GM21447 (cell line): ENCODE data around the gene KCTD21.

Experiments used
- ATAC-seq: cut with Tn5 transposase; IDR thresholded peaks from one replicate; pipeline ENCODE4 v1.9.1; 2021; ENCODE audit not compliant: unreplicated experiment

KCTD21 gene

DNA sequence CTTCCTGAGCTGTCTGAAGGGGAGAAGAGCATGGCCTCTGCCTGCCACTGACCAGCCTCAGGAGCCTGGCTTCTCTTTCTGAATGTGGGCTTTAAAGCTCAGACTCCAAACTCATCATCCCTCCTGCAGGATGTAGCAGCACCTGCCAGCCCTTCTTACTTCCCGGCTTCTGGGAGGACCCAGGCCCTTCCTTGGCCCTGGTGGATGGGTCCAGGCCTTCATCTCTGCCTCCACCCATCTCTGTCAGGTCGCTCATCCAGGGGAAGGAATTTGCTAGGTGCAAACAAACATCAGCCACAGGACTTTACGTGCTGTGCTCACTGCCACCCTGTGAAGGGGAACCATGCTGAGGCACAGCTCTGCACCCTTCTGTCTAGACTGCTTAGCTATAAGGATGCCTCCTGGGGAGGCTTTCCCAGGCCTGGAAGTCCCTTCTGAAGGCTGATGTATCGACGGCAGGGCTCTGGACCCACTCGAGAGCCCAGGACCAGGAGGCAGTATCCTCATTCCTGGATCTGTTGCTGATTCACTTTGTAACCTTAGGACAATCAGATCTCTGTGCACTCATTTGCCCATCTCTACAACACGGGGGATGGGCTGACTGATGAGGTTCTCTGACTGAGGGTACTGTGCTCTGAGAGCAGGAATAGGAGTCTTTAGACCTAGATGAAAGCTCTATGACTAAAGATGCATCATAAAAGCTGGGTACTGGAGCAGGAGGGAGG is 31.2 kb upstream of the KCTD21 start:
- ATAC-seq = no peak

GRCh38 chr11:78218707-78219492 is 30.5 kb upstream of the KCTD21 start:
- no peak for ATAC-seq

- ATAC-seq = no peak
Observed at GRCh38 chr11:78217650-78218541, 29.5 kb upstream of the KCTD21 start.

- ATAC-seq = no peak
Observed at GRCh38 chr11:78216571-78217287, 28.3 kb upstream of the KCTD21 start.

DNA sequence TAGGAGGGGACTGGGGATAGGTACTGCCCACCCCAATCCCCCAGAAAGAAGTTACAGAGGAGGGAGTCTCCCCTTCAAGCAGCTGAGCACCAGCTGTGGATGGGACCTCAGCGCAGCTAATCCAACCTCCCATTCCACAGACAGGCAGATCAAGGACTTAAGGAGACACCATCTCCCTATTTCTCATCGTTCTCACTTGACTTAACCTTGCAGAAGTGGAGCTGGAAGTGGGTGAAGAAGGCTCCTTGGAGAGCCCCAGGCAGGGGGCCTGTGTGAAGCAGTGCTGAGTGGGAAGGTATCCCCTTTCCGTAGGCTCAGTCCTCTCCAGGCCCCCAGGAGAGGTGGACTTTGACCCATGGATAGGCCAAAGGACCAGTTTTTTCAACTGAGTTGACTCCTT is 27.6 kb upstream of the KCTD21 start:
- no peak for ATAC-seq

- no peak for ATAC-seq
Observed at GRCh38 chr11:78214331-78215194, 26.1 kb upstream of the KCTD21 start.

GRCh38 chr11:78213526-78214330 is 25.3 kb upstream of the KCTD21 start:
- no peak for ATAC-seq

DNA sequence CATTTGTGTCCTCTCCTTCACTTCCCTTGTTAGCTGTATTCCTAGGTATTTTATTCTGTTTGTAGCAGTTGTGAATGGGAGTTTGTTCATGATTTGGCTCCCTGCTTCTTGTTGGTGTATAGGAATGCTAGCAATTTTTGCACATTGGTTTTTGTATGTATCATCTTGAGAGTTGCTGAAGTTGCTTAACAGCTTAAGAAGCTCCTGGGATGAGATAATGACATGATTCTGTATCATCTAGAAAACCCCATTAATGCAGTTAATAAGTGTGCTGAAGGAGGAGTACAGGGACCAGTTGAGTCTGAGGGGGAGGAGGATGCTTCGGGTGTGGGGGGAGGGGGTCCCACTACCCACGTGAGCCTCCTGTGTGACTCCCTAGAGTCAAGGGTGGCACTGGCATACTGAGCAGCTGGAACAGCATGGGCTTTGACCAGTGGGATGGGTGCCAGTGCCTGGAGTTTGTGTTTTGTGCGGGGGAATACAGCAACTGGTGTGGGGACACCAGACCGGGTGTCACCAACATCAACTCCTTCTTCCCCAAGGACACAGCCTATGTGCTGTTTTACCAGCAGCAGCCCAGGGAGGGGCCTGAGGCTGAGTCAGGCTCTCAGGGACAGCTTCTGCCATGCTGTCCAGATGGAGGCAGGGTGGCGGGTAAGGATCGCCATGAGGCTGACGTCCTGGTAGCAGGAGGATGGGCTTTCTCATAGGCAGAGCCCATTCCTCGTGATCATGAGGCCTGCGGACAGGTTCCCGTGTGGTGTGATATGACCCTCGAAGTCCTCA is 24.4 kb upstream of the KCTD21 start:
- ATAC-seq = no peak

DNA sequence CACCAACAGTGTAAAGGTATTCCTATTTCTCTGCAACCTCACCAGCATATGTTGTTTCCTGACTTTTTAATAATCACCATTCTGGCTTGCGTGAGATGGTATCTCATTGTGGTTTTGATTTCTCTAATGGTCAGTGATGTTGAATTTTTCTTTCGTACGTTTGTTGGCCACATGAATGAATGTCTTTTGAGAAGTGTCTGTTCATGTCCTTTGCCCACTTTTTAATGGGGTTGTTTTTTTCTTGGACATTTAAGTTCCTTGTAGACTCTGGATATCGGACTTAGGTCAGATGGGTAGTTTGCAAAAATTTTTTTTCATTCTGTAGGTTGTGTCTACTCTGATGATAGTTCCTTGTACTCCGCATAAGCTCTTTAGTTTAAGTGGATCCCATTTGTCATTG is 23.1 kb upstream of the KCTD21 start:
- ATAC-seq = no peak

DNA sequence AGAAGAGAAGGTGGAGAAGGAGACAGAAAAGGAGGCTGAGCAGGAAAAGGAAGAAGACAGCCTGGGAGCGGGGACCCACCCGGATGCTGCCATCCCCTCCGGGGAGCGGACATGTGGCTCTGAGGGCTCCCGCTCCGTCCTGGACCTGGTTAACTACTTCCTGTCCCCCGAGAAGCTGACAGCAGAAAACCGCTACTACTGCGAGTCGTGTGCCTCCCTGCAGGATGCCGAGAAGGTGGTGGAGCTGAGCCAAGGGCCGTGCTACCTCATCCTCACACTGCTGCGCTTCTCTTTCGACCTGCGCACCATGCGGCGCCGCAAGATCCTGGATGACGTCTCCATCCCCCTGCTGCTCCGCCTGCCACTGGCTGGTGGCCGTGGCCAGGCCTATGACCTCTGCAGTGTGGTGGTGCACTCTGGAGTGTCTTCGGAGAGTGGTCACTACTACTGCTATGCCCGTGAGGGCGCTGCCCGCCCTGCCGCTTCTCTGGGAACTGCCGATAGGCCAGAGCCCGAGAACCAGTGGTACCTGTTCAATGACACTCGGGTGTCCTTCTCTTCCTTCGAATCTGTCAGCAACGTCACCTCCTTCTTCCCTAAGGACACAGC is 21.7 kb upstream of the KCTD21 start:
- ATAC-seq = no peak

DNA sequence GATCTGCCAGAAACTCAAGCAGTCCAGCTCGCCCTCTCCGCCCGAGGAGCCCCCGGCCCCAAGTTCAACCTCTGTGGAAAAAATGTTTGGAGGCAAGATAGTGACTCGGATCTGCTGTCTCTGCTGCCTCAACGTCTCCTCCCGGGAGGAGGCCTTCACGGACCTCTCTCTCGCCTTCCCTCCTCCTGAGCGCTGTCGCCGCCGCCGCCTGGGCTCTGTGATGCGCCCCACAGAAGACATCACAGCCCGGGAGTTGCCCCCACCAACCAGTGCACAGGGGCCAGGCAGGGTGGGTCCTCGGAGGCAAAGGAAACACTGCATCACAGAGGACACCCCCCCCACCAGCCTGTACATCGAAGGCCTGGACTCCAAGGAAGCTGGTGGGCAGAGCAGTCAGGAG is 21.1 kb upstream of the KCTD21 start:
- ATAC-seq = no peak

DNA sequence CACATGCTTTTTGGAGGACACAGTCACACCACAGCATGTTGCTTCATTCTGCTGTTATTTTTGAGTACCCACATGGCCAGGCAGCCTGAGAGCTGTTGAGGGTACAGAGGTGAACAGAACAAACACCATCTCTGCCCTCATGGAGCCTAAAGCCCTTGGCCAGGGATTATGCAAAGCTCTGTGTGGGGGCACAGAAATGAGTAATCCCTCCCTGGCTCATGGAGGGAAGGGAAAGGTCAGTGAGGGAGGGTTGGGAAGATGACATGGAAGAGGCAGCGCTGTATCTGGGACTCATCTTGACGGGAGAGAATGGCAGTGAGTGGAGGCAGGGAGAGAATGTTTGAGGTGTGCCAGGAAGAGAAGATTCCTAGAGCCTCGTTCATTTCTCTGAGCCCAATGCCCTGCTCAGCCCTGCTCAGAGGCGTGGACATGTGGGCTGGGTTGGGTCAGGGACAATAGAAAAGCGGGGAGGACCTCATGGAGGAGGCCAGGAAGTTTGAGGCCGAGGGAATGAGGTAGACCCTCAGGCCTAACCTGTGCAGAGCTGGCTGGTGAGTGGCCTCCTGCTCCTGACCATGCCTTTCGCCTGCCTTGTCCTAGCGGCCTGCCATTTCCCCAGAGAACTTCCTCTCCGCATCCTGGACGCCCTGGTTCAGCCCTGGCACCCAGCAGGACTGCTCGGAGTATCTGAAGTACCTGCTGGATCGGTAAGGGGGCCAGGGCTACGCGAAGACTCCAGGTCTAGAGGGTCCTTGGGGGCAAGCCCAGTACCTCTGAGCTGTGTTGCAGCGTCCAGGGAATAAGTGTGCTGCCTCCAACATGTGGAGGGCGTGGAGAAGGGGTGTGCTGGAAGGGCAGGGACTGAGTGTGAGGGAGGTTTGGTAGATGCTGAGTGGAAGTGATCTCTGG is 20.1 kb upstream of the KCTD21 start:
- no peak for ATAC-seq

- no peak for ATAC-seq
Observed at GRCh38 chr11:78207532-78208256, 19.3 kb upstream of the KCTD21 start.

GRCh38 chr11:78205691-78206090 is 17.3 kb upstream of the KCTD21 start:
- no peak for ATAC-seq

DNA sequence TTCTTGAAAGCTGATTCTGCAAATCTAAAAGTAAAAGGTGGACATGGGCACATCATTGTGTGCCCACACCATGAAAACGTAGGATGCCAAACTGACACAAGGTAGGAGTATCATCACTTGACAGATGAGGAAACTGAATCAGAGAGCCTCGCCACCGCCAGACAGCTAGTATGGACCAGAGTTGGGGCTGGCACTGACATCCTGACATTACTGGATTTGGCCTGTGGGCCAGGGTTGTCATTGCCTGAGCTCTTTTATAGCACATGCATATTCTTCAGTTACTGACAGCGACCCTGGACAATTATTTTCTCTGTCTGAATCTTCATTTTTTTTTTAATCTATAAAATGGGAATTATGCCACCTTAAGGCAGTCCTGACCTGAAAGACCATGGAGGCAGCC is 16.8 kb upstream of the KCTD21 start:
- ATAC-seq = no peak

DNA sequence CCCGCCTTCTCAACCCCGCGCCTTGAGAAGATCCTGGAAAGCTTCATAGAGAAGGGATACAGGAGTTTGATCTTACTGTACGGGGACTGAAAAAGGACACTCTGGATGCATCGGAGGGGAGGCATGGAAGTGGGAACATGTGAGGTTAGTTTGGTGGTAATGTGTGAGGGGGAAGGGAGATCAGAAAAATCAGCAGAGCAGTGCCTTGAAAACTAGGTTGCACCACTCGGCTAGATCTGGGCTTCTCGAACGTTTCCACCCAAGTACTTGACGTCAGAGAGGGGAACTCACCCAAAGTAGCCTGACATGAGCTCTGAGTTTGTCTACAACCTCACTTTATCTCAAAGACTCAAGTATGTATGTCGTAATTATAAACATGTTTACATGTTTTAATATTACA is 14.8 kb upstream of the KCTD21 start:
- no peak for ATAC-seq
